Measurements from ENCODE around the gene SPATS2L.

GRCh38 chr2:200488169-200488568, 181.7 kb downstream of the SPATS2L start:
- TF ChIP-seq CTCF (IDR thresholded peaks at IDR 0.05) (no peak), EZH2phosphoT487 (IDR thresholded peaks at IDR 0.05; ENCODE audit: borderline replicate concordance, low read depth) (no peak), MAX (IDR thresholded peaks at IDR 0.05; ENCODE audit: low read depth) (no peak), REST (IDR thresholded peaks at IDR 0.05; ENCODE audit: low read depth, low read length) (no peak), SIN3A (IDR thresholded peaks at IDR 0.05; ENCODE audit: borderline replicate concordance, low read depth, low read length) (no peak), TAF1 (IDR thresholded peaks at IDR 0.05; ENCODE audit: borderline replicate concordance, low read depth, low read length) (no peak), FOXJ3 (CRISPR knock-in tag; IDR thresholded peaks at IDR 0.05) (no peak), GABPA (IDR thresholded peaks at IDR 0.05; ENCODE audit: low read depth) (no peak), JUND (IDR thresholded peaks at IDR 0.05) (no peak), POLR2AphosphoS5 (IDR thresholded peaks at IDR 0.05; ENCODE audit: low read depth, low read length) (no peak), USF1 (IDR thresholded peaks at IDR 0.05; ENCODE audit: borderline replicate concordance, low read depth) (no peak)
